A549 (cell line): Measurements from ENCODE around the gene TOP3B. TPM values are rescaled to one million over a fixed set of nuclear protein-coding genes. Genes with fewer than 3 reads are reported as not detected.

ENCODE experiments used
- ATAC-seq, 2 experiments: fragments of 200-7000 bp in 1 of 2; fragments of >200 bp in 1 of 2; cut with Nextera tagmentation in 1 of 2; cut with Tn5 transposase in 1 of 2; 3 replicates each; pipeline versions ENCODE4 v1.8.0 to v1.9.1; 2018 to 2020; ENCODE audit warnings: mild to moderate bottlenecking in 1 of 2, moderate library complexity in 1 of 2
- CTCF ChIA-PET: fragments of 300-600 bp; sonication (Branson Sonifier 250); formaldehyde crosslinking; extraction: SDS; loops from one replicate; lab custom pipeline; 2021; ENCODE audit warnings: antibody characterized with exemption, inconsistent platforms; lab: Yijun Ruan, JAX
- POLR2A ChIA-PET: fragments of 350-600 bp; formaldehyde crosslinking; extraction: SDS; loops from one replicate; lab custom pipeline; 2021; ENCODE audit warnings: antibody characterized with exemption, inconsistent platforms; lab: Yijun Ruan, JAX
- DNase-seq, 2 experiments: peaks; one replicate each; pipeline versions ENCODE4 v3.0.0 to v3.0.0-alpha.2; 2011 to 2016; ENCODE audit warnings: low read depth in 1 of 2, low spot score in 1 of 2
- FAIRE-seq: peaks from 2 replicates; lab custom pipeline; 2011; peaks lifted over from hg19 to GRCh38; lab: Jason Lieb, UNC
- H3K27ac ChIP-seq, 2 experiments: fragments of >200 bp; sonication (Bioruptor Twin); formaldehyde crosslinking; 3 replicates each; pipeline ENCODE4 v1.5.1; 2016 to 2017
- H3K4me1 ChIP-seq: fragments of >200 bp; sonication (Bioruptor Twin); formaldehyde crosslinking; 3 replicates; pipeline ENCODE4 v1.6.1; 2016
- H3K4me2 ChIP-seq: fragments of >200 bp; sonication (Bioruptor Twin); formaldehyde crosslinking; 3 replicates; pipeline ENCODE4 v1.6.1; 2016
- H3K4me3 ChIP-seq: fragments of >200 bp; sonication (Bioruptor Twin); formaldehyde crosslinking; 3 replicates; pipeline ENCODE4 v1.5.1; 2016
- H3K9me3 ChIP-seq: fragments of >200 bp; sonication (Bioruptor Twin); formaldehyde crosslinking; 3 replicates; pipeline ENCODE4 v1.6.1; 2016
- BHLHE40 ChIP-seq: IDR thresholded peaks from 2 replicates; pipeline ENCODE4 v1.6.1; 2012; ENCODE audit warnings: low read depth, low read length, inconsistent platforms
- CBX8 ChIP-seq: fragments of 200-600 bp; sonication (generic); IDR thresholded peaks from 2 replicates; pipeline ENCODE4 v1.6.1; 2016
- CEBPB ChIP-seq, 2 experiments: fragments of >200 bp in 1 of 2; sonication (Bioruptor Twin) in 1 of 2; formaldehyde crosslinking in 1 of 2; IDR thresholded peaks; 2 replicates each; pipeline ENCODE4 v1.6.1; 2012 to 2016
- E2F6 ChIP-seq: IDR thresholded peaks from 2 replicates; pipeline ENCODE4 v1.6.1; 2012; ENCODE audit warnings: low read depth, borderline replicate concordance
- HES2 ChIP-seq: fragments of >200 bp; sonication (Bioruptor Twin); formaldehyde crosslinking; IDR thresholded peaks from 2 replicates; pipeline ENCODE4 v1.6.1; 2016
- HEYL ChIP-seq: fragments of 250-450 bp; sonication (Bioruptor Pico); IDR thresholded peaks from 2 replicates; pipeline ENCODE4 v1.8.0; 2021; ENCODE audit warnings: mild to moderate bottlenecking, moderate library complexity
- HMGXB4 ChIP-seq: fragments of 250-450 bp; sonication (Bioruptor Pico); IDR thresholded peaks from 2 replicates; pipeline ENCODE4 v1.5.0; 2021; ENCODE audit warnings: mild to moderate bottlenecking, moderate library complexity, borderline replicate concordance
- JUN ChIP-seq, 2 experiments: fragments of >200 bp; sonication (Bioruptor Twin); formaldehyde crosslinking; IDR thresholded peaks; 2 replicates in 1 of 2; 3 replicates in 1 of 2; pipeline ENCODE4 v1.6.1; 2016 to 2017
- MAFK ChIP-seq: fragments of 450-650 bp; IDR thresholded peaks from 2 replicates; pipeline ENCODE4 v1.6.1; 2014; ENCODE audit not compliant: partially characterized antibody
- MAZ ChIP-seq: fragments of 150-350 bp; IDR thresholded peaks from 2 replicates; pipeline ENCODE4 v1.6.1; 2014; ENCODE audit warnings: antibody characterized with exemption, low read depth, low read length, borderline replicate concordance
- NFE2L2 ChIP-seq: fragments of 150-350 bp; conservative IDR thresholded peaks from 2 replicates; pipeline ENCODE4 v1.6.1; 2014; ENCODE audit warnings: low read length
- NPAS2 ChIP-seq: fragments of 250-450 bp; sonication (Bioruptor Pico); IDR thresholded peaks from 2 replicates; pipeline ENCODE4 v1.8.0; 2022; ENCODE audit warnings: mild to moderate bottlenecking, moderate library complexity, borderline replicate concordance
- NR3C1 ChIP-seq: fragments of >200 bp; sonication (Bioruptor Twin); formaldehyde crosslinking; IDR thresholded peaks from 3 replicates; pipeline ENCODE4 v1.6.1; 2017
- PBX3 ChIP-seq: IDR thresholded peaks from 2 replicates; pipeline ENCODE4 v1.6.1; 2012
- POLR2AphosphoS2 ChIP-seq: conservative IDR thresholded peaks from 2 replicates; pipeline ENCODE4 v1.6.1; 2012; ENCODE audit warnings: low read length, improper control_type of control experiment, inconsistent platforms
- RAD21 ChIP-seq, 2 experiments: fragments of >200 bp in 1 of 2; sonication (Bioruptor Twin) in 1 of 2; formaldehyde crosslinking in 1 of 2; IDR thresholded peaks in 1 of 2; conservative IDR thresholded peaks in 1 of 2; 2 replicates in 1 of 2; 3 replicates in 1 of 2; pipeline ENCODE4 v1.6.1; 2012 to 2018; ENCODE audit warnings: inconsistent platforms in 1 of 2
- SREBF2 ChIP-seq: fragments of 450-650 bp; IDR thresholded peaks from 2 replicates; pipeline ENCODE4 v1.6.1; 2014; ENCODE audit warnings: mild to moderate bottlenecking, moderate library complexity
- TFCP2L1 ChIP-seq: fragments of 250-450 bp; sonication (Bioruptor Pico); IDR thresholded peaks from 2 replicates; pipeline ENCODE4 v1.5.0; 2021; ENCODE audit warnings: mild to moderate bottlenecking
- ZC3H11A ChIP-seq: fragments of 450-650 bp; IDR thresholded peaks from 2 replicates; pipeline ENCODE4 v1.6.1; 2014; ENCODE audit warnings: antibody characterized with exemption, mild to moderate bottlenecking
- ZFP36 ChIP-seq: fragments of 450-650 bp; IDR thresholded peaks from 2 replicates; pipeline ENCODE4 v1.6.1; 2014; ENCODE audit warnings: borderline replicate concordance; ENCODE audit not compliant: partially characterized antibody
- ZSCAN20 ChIP-seq: fragments of 250-450 bp; sonication (Bioruptor Pico); IDR thresholded peaks from 2 replicates; pipeline ENCODE4 v1.8.0; 2022; ENCODE audit warnings: mild to moderate bottlenecking, moderate library complexity
- WGBS: methylation state at CpG from one replicate; pipeline ENCODE4 v1.1.6; 2017; ENCODE audit errors: missing lambda C conversion rate; 5-methylcytosine and 5-hydroxymethylcytosine counted together
- polyA plus RNA-seq, 4 experiments: library from polyadenylated mRNA; depleted of rRNA in 3 of 4; stranded (reverse); fragments of >200 nt; fragmentation: RNase III in 1 of 4; extraction: RNeasy Plus Mini Kit Qiagen cat#74134 plus additional on column Dnase treatment in 1 of 4; gene quantifications; 2 replicates in 3 of 4; 3 replicates in 1 of 4; pipeline ENCODE4 v1.2.3, GENCODE V29; 2011 to 2017

Gene TOP3B
- polyA plus RNA-seq, 2 of the 4 experiments (the other 2 are of a cell fraction) = 11.5 to 19.8 TPM

GRCh38 chr22:22031183-22031945 is 48.8 kb upstream of the TOP3B start:
- TF ChIP-seq CBX8 (no peak), PBX3 (no peak), NR3C1 (no peak), MAZ (no peak), ZSCAN20 (CRISPR knock-in tag) (no peak), HES2 (no peak)
- ChIA-PET CTCF (interaction anchor here (0.7 to 1.6 kb wide), 2 partner anchors 30 to 171 kb away, joined by 3 to 8 read pairs; no protein-coding TSS in a partner anchor), POLR2A (no interaction called here)
- H3K4me3 ChIP-seq = no peak overlapping the region
- no peak overlapping the region for H3K27ac ChIP-seq
- no peaks in the 10 kb centered on the region for H3K4me1 ChIP-seq
- FAIRE-seq = no peak
- no peaks in the 10 kb centered on the region for H3K9me3 ChIP-seq
- H3K4me2 ChIP-seq = no peak overlapping the region
- 82% methylated on average over 4 of the region's 9 CpGs for WGBS
- no peak for DNase-seq
- no peak for ATAC-seq

GRCh38 chr22:22030493-22031182 is 48.1 kb upstream of the TOP3B start:
- ATAC-seq (peak; percentile 47 to 68; a peak in 3 of 6 replicates), FAIRE-seq (no peak), DNase-seq (peak; percentile 2 to 14)
- Histone ChIP-seq H3K4me3 (no peak overlapping the region), H3K4me1 (no peaks in the 10 kb centered on the region), H3K27ac (no peak overlapping the region), H3K9me3 (no peaks in the 10 kb centered on the region), H3K4me2 (no peak overlapping the region)
- CTCF ChIA-PET = interaction anchor here (1.6 kb wide), 1 partner anchor 31 kb away, joined by 8 read pairs; no protein-coding TSS in a partner anchor
- 30% methylated on average over 5 of the region's 7 CpGs for WGBS
- TF ChIP-seq NPAS2 (CRISPR knock-in tag) (no peak), RAD21 (conservative IDR thresholded peaks at IDR 0.05 in 1 of 2, IDR thresholded peaks at IDR 0.05 in 1 of 2) (peak; percentile 22 to 45; a peak in 3 of 5 replicates)
- POLR2A ChIA-PET = no interaction called here

GRCh38 chr22:22027955-22028354 is 45.4 kb upstream of the TOP3B start:
- no peak for FAIRE-seq
- ATAC-seq = no peak
- no peaks in the 10 kb centered on the region for H3K9me3 ChIP-seq
- TF ChIP-seq ZC3H11A = no peak
- no peak for TF ChIP-seq CEBPB (IDR thresholded peaks at IDR 0.05)
- TF ChIP-seq ZFP36 = no peak
- TF ChIP-seq HEYL (CRISPR knock-in tag) = no peak
- no peak for TF ChIP-seq ZSCAN20 (CRISPR knock-in tag)
- TF ChIP-seq JUN (IDR thresholded peaks at IDR 0.05) = no peak
- no peak for TF ChIP-seq POLR2AphosphoS2
- TF ChIP-seq NFE2L2 = no peak
- no peak for TF ChIP-seq E2F6
- no peak for TF ChIP-seq BHLHE40
- no peak for TF ChIP-seq HMGXB4 (CRISPR knock-in tag)
- TF ChIP-seq SREBF2 = no peak
- no peak for TF ChIP-seq HES2
- no peak for TF ChIP-seq MAFK
- TF ChIP-seq TFCP2L1 (CRISPR knock-in tag) = no peak
- no peaks in the 10 kb centered on the region for H3K4me1 ChIP-seq
- WGBS = 92% methylated on average over 3 of the region's 3 CpGs
- H3K27ac ChIP-seq = no peak overlapping the region
- H3K4me3 ChIP-seq = no peak overlapping the region
- ChIA-PET POLR2A (no interaction called here), CTCF (interaction anchor here (1.6 kb wide), 1 partner anchor 15 kb away, joined by 4 read pairs; no protein-coding TSS in a partner anchor)
- DNase-seq = no peak
- H3K4me2 ChIP-seq = no peak overlapping the region
